ENCODE data around the gene FCGBP.
"Not testable (repeated sequence)": the region's sequence is repeated elsewhere in the genome, so short reads cannot be mapped to it uniquely, and the experiment has no call there.

- not testable (repeated sequence) for TF ChIP-seq POLR2A, CTCF (IDR thresholded peaks at IDR 0.05)
Measured at GRCh38 chr19:39901681-39902080, 32.8 kb downstream of the FCGBP start.
